ENCODE results near the gene TAF1B.
"Not testable (repeated sequence)": the region's sequence is repeated elsewhere in the genome, so short reads cannot be mapped to it uniquely, and the experiment has no call there.

TAF1B gene

DNA sequence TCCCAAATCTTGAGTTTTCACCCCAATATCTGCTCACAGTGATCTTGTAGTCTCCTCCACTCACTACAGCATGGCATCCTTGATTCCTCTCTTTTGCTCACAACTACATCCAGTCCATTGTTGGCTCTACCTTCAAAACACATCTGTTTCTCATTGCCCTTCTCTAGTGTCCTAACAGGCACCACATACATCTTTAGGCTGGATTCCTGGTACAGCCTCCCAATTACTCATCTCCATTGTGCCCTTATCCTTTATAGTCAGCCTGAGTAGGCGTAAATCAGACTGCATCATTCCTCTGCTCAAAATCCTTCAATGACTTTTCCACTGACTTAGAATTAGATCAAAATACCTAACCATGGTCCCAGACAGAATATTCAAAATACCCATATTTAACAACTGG, 10.7 kb upstream of the TAF1B start:
- DNase-seq = no peak

DNA sequence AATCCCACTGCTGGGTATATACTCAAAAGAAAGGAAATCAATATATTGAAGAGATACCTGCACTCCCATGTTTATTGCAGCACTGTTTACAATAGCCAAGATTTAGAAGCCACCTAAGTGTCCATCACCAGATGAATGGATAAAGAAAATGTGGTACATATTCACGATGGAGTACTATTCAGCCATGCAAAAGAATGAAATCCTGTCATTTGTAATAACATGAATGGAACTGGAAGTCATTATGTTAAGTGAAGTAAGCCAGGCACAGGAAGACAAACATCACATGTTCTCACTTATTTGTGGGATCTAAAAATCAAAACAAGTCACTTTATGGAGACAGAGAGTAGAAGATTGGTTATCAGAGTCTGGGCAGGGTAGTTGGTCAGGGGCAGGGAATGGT, 8.2 kb upstream of the TAF1B start:
- not testable (repeated sequence) for DNase-seq

DNA sequence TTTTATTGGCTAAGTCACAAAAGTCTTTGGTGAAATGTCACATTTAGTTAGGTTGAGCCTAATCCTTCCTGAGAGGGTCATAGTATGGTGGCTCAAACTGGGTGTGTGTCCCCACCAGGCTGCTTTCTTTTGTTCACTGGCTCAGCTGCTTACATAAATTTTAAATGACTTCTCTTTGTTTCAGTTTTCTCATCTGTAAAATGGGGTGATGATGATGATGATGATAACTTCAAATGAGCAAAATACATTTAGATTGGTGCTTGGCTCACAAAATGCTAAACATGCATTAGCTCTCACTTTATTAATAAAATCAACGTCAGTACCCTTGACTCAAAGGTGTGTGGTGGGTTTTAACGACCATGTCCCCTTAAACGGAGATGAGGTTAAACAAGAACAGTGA, 7.2 kb upstream of the TAF1B start:
- no peak for DNase-seq

DNA sequence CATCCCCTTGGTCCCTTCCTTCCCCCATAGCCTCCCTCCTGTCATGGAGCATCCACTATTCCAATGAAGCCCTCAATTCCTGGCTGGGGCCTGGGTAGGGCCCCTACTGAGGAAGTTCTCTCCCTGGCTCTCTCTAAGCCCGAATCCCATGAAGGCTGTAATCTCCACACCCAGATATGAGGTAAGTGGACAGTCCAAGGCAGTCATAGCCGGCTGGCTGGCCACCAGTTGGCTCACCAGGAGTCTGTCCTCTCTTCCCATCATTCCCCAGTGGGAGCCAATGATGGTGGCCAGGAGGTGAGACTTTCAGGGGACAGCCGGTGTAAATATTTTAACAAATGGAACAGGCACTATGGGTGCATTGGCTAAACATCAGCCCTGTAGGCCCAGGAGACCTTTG, 6.8 kb upstream of the TAF1B start:
- DNase-seq = no peak

DNA sequence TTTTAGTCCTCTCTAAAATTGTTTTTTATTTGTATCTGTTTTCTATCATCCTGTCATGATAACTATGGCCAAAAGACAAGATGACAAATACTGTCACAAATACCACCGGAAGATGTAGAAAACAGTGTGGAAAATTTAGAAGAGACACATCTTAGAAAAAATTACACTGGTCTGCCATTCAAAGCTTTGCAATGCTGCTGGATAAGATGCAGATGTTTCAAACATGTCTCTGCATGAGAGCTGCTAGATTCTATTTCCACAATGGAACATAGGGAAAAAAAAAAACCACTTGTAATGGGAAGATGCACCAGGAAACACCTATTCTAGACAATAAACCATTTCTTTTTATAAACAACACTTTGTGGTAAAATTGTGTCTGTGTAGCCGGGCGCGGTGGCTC, 5.8 kb upstream of the TAF1B start:
- no peak for DNase-seq

DNA sequence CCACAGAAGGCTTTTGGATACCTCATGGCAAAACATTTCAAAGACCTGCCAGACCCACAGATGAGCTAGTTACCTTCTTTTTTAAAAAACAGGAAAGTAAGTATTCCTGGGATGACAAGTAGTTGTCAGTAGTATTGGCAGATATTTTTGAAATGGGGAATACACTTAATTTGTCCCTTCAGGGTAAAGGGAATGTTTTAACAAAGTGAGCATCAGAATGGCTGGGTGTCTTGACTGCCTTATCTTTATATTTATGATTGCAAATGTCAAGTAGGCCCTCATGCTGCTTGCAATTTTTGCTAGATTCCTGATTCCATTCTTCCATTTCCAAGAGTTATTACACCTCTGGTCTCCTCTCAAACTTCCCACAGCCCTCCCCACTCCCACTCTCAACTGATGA, 4.9 kb upstream of the TAF1B start:
- DNase-seq = no peak

DNA sequence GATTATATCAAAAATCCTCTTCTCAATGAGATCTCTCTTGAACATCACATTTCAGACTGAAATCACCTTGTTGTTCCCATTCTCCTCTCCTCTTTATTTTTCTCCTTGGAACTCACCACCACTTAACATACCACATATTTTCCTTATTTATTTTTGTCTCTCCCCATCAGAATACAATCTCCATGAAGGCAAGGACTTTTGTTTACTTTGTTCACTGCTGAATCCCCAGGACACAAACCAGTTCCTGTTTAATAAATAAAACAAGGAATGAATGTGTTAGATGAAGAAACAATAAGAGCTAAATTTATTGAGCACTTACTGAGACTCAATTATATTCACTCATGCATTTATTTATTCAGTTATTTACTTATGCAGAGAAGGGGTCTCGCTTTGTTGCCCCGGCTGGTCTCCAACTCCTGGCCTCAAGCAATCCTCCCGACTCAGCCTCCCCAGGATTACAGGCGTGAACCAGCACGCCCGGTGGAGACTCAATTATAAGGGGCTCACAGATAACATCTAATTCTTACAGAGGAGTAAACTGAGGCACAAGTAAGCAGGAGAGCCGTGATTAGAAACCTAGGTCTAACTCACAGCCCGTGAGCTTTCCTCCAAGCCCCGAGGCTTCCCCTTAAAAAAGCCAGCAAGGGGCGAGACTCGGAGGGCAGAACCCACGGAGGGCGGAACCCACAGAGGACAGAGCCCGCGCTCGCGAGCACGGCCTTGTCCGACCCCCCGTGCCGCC, 616 bp upstream of the TAF1B start:
- DNase-seq = no peak

DNA sequence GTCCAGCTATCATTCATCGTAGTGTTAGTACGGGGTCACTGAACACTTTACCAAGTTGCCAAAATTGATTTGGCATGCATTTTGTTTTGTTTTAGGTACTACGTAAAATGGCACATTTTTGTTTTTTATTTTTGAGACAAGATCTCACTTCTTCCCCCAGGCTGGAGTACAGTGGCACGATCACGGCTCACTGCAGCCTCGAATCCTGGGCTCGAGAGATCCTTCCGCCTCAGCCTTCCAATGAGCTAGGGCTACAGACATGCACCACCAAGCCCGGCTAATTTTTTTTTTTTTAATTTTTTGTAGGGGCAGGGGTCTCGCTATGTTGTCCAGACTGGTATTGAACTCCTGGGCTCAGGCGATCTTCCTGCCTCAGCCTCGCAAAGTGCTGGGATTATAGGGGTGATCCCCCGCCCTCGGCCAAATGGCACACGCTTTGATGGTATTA, 786 bp downstream of the TAF1B start:
- no peak for DNase-seq

DNA sequence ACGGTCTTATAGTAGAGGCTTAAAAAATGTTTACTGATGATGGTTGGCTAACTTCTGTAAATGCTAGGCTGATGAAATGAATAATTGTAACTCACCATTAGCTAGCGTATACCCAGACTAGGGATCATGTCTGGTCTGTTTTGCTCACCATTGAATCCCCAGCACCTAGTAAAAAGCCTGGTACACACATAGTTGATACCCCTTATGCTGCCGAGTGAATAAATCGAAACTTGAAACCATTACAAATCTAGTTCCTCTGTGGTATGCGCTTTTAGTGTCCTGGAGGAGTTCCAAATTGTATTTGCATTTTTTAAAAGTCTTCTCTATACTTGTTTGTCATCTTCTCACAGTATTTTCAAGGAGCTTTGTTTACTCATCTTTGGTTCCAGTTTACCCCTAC, 1.3 kb downstream of the TAF1B start:
- DNase-seq = no peak

DNA sequence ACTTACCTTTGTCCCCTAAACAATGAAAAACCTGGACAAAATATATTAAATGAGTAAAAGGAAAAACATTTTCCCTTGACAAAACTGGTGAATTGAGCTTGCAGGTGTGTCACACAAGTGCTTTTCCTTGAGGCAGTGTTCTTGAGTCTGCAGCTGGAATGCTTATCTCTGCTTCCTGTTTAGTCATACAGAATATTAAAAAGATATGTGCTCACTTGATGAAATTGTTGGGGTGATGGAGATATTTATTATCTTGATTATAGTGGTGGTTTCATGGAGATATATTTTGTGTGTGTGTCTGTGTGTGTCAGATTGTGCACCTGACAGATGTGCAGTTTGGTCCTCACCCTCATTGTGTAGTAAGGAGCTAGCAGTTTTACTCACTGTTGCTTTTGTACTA, 3.3 kb downstream of the TAF1B start:
- DNase-seq = no peak

DNA sequence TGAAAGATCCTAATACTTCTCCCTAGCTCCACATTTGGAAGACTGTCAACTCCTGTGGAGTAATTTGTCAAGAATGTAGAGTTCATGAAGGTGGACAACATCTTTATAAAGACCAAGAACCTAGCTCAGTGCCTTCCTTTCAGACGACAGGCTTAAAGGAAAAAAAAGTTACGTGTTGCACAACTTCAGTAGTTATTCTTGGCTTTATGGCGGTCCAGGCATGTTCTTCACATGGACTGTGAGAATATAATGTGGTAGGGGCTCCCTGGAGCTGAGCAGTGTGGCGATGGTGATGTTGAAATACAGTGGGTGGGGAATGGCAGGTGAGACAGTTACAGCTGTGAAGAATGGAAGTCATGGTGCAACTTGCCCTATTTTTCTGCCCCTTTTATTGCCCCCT, 3.9 kb downstream of the TAF1B start:
- DNase-seq = no peak

DNA sequence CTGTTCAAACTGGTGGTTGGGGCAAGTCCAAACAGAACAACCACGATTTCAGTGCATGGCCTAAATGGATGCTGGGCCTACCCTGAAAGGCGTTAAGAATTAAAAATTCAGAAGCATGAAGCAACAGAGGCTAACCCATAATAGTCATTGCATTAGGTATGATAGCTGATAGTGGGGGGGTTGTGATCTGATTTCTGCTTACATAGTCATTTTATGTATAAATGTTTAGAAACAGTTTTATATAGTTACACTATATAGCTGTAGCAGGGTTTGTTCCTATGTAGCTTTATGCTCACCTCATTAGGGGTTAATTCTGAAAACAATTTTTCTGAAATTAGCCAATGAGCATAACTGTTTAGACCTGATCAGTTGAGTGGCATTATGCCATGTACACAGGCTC, 9.6 kb downstream of the TAF1B start:
- no peak for DNase-seq

DNA sequence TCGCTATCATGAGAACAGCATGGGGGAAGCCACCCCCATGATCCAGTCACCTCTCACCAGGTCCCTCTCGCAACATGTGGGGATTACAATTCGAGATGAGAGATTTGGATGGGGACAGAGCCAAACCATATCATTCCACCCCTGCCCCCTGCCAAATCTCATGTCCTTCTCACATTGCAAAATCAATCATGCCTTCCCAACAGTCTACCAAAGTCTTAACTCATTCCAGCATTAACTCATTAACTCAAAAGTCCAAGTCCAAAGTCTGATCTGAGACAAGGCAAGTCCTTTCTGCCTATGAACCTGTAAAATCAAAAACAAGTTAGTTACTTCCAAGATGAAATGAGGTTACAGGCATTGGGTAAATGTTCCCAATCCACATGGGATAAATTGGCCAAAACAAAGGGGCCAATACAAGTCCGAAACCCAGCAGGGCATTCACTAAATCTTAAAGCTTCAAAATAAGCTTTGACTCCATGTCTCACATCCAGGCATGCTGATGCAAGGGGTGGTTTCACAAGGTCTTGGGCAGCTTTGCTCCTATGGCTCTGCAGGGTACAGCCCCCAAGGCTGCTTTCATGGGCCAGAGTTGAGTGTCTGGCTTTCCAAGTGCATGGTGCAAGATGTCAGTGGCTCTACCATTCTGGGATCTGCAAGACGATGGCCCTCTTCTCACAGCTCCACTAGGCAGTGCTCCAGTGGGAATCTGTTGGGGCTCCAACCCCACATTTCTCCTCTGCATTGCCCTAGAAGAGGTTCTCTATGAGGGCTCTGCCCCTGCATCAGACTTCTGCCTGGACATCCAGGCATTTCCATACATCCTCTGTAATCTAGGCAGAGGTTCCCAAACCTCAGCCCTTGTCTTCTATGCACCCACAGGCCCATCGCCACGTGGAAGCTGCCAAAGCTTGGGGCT, 14.8 kb downstream of the TAF1B start:
- no peak for DNase-seq

DNA sequence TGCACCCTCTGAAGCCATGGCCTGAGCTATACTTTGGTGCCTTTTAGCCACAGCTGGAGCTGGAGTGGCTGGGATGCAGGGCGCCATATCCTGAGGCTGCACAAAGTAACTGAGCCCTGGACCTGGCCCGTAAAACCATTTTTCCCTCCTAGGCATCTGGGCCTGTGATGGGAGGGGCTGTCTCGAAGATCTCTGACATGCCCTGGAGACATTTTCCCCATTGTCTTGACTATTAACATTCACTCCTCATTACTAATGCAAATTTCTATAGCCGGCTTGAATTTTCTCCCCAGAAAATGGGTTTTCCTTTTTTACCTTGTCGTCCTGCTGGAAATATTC, 15.4 kb downstream of the TAF1B start:
- DNase-seq = no peak

DNA sequence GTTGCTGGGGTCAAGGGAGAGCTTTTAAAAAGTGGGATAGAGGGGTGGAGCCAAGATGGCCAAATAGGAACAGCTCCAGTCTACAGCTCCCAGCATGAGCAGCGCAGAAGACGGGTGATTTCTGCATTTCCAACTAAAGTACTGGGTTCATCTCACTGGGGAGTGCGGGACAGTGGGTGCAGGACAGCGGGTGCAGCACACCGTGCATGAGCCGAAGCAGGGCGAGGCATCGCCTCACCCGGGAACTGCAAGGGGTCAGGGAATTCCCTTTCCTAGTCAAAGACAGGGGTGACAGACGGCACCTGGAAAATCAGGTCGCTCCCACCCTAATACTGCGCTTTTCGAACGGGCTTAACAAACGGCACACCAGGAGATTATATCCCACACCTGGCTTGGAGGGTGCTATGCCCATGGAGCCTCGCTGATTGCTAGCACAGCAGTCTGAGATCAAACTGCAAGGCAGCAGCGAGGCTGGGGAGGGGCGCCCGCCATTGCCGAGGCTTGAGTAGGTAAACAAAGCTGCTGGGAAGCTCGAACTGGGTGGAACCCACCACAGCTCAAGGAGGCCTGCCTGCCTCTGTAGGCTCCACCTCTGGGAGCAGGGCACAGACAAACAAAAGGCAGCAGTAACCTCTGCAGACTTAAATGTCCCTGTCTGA, 17.8 kb downstream of the TAF1B start:
- DNase-seq = not testable (repeated sequence)

DNA sequence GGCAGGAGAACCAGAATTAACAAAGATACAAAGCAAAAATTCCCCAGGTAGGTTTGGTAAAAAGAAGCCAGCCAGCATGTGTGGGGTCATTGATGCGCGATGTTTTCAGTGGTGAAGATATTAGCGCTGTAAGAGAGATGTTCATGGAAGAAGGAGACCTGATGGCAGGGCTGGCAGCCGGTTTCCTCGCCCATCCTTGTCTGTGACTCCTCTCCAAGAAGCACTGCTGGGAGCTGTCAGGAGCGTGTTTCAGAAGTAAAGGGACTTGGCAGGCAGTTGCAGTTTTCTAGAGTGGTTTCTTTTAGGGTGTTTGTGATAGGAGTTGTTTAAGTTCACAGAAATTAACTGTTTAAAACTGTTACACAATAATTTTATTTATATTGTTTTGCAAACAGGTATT, 24.6 kb downstream of the TAF1B start:
- DNase-seq = no peak

DNA sequence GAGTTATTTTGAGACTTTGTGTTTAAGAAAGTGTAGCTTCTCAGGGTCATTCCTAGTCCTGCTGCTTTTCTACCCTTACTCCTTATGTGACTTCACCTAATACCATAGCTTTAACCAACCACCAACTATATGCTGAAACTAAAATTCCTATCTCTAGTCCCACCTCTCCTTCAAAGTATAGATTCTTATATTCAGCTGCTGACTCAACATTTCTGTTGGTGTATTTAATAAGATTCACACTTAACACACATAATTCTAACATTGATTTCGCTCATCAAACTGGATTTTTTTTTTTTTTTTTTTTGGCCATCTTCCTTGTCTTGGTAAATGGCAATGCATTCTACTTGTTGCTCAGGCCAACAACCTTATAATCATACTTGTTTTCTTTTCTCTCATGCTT, 30.1 kb downstream of the TAF1B start:
- no peak for DNase-seq

DNA sequence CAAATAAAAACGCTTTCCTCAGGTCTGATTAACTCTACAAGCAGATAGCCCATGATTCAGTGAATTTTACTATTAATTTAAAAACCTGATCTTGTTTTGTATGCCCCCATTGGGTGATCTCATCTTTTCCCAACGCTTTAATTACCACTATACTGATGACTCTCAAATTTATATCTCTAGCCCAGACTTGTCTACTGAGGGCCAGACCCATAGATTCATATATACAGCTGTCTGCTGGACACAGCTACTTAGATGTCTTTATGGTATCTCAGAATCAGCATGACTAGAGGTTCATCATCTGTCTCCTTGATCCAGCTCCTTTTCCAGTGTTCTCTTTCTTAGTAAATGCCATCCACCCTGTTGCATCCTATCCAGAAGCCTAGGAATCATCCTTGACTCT, 33.8 kb downstream of the TAF1B start:
- DNase-seq = no peak

DNA sequence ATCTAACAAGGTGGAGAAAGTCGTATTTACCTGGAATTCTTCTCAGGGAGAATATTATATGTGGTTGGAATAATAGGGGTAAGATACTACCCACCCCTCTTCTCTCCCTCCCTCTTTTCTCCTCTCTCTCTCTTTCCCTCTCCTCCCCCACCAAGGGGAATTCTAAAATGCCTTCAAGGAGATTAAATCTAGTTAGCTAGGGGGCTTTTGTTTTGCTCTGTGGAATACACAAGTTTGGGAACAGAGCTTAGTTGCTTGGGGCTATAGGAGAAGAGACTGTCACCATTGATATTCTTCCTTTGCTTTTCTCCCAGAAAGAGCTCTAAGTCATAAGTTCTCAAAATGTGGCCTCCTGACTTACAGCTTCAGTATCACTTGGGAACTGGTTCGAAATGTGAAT, 34.5 kb downstream of the TAF1B start:
- DNase-seq = no peak

DNA sequence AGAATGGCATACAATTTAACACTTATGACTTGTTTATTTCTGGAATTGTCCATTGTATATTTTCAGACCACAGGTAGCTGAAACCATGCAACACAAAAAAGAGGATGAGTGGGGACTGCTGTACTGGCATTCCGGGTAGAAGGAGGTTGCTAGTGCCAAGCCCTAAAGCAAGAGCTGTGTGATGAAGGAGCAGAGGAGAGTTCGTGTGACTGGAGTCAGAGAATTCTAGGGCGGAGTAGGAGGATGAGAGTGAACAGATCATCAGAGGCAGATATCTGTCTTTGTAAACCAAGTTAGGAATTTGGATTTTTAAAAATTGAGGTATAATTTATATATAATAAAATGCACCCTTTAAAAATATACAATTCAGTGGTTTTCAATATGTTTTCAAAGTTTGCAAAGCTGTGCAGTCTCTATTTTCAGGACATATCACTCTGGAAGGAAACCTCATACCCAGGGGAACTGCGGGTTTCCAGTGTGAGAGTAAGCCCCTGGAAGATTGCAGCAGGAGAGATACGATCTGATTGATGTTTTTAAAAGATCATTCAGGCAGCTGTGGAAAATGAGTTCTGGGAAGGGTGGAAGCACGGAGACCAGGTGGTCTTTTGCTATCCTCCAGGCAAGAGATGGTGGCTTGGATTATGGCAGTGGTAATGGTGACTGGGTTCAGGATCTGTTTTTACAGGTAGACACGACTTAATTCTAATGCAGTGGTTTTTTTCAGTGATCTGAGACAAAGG, 36.4 kb downstream of the TAF1B start:
- DNase-seq = no peak

DNA sequence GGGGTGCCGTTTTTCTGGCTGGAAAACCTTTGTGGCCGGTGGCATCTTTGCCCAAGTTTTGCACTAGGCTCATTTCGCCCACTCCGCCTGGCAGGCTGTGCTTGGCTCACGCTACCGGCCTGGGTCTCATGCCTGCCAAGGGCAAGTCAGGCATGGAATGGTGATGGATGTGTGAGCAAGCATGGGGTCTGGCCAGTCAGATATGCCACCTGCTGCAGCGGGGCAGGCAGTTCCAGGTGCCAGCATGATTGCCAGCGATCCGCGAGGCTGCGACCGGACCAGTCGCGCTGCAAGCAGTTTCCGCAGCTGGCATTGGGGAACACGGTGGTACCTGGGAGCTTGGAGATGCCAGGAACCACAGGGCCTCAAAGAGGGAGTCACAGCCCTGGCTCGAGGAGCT, 40.6 kb downstream of the TAF1B start:
- DNase-seq = no peak

DNA sequence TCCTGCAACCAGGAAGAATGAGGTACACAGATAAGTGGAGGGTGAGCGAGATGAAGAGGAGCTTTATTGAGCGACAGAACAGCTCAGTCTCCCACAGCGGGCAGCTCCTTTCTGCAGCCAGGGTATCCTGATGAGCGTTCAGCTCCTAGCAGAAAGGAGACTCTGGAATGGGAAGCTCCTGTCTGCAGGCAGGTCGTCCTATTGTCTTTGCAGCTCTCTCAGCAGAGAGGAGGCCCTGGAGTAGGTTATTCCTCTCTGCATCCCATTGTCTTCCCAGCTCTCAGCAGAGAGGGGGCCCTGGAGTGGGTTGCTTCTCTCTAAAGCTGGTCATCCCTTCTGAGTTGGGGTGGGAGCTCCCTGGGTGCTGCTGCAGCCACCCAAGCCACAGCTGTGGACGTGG, 41.2 kb downstream of the TAF1B start:
- no peak for DNase-seq

DNA sequence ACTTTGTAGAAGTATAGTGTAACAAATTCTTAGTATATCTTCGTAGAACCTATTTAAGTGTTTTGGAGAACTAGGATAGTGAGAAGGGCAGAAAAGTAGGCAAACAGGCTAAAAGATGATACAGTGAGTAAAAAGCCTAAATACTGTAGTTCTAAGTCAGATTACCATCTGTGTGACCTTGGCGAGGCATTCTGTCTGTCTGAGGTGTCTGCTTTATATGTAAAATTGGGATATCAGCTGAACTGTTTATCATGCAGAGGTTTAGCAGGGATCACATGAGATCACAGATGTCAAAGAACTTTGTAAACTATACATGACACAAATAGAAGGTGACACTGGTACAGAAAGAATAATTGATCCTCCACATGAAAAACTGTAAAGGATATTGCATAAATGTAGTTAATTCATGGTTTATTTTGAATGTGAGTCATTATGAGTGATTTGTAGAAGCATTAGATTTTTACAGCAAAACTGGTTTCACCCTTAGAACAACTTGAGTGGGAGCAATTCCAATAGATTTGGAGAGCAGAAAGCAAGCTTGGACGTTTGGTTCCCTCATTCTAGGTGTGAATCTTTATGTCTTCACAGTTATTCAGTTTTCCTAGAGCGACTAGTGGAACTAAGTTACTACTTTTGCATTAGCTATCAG, 41.9 kb downstream of the TAF1B start:
- DNase-seq = no peak
